ENCODE results near the gene PCYOX1L.

The PCYOX1L gene

DNA sequence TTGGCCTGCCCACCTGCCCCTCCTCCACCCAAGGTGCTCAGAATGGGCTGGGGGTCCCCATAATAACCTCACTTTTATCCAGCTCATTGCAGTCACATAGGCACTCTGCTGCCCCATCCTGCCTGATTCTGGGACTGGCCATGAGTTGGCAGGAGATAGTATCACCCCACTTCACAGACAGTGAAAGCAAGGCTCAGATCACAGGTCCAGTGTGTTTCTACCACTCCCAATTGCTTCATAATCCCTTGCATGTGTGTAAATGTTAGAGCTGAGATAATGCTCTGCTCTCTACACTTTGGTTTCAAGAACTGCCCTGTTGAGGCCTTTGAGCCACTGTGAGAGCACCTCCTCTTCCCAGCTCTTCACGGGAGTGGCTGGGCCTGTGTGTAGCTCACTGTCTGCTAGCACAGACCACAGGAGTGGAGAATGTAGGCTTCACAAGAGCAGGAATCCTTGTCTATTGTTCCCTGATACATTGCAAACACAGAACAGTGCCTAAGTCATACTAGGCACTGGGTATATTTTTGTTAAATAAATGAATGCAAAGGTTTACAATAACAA is 8.4 kb downstream of the PCYOX1L start:
- DNase-seq: no peak
- Histone ChIP-seq H3K27me3 (replicated peaks) (no peaks in the 10 kb centered on the region), H3K4me3 (ENCODE audit: low read depth, low read length) (no peak overlapping the region), H3K36me3 (replicated peaks) (no peaks in the 10 kb centered on the region), H3K27ac (no peak overlapping the region)
- TF ChIP-seq, protein P1, sequence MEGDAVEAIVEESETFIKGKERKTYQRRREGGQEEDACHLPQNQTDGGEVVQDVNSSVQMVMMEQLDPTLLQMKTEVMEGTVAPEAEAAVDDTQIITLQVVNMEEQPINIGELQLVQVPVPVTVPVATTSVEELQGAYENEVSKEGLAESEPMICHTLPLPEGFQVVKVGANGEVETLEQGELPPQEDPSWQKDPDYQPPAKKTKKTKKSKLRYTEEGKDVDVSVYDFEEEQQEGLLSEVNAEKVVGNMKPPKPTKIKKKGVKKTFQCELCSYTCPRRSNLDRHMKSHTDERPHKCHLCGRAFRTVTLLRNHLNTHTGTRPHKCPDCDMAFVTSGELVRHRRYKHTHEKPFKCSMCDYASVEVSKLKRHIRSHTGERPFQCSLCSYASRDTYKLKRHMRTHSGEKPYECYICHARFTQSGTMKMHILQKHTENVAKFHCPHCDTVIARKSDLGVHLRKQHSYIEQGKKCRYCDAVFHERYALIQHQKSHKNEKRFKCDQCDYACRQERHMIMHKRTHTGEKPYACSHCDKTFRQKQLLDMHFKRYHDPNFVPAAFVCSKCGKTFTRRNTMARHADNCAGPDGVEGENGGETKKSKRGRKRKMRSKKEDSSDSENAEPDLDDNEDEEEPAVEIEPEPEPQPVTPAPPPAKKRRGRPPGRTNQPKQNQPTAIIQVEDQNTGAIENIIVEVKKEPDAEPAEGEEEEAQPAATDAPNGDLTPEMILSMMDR (IDR thresholded peaks at IDR 0.05; ENCODE audit: low read depth, low read length, missing control alignments): no peak
- in situ Hi-C loops (cut with HindIII; ENCODE audit: low pct_ligation_motif_present, low sequenced_read_pairs): no loop called here

DNA sequence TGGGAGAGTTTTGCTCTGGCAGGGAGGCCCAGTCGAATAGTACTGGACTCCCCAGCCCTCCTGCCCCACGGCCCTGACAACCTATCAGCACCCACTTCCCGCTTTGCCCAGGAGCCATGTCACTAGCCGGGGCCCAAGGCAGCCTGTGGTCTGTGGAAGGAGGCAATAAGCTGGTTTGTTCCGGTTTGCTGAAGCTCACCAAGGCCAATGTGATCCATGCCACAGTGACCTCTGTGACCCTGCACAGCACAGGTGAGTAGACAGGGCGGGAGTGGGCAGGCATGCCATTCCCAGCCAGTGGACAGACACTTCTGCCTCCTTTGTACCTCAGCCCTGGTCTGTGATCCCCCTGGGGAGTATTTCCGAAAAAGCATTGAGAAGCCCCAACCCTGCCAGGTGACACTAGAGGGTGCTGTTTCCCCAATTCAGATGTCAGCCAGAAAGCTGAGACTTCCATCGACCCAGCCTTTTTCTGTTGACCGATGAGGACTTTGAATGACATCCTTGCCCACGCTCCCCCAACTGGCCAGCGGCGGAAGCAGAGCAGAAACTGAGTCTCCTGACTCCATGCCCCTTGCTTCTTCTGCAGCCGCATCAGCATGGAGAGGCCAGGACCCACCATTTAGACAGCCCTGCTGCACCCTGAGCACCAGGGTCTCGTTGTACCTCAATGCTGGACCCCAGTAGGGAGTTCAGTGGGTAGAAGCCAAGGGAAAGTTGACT is 9.6 kb downstream of the PCYOX1L start:
- Histone ChIP-seq H3K4me3 (ENCODE audit: low read depth, low read length) (no peak overlapping the region), H3K36me3 (replicated peaks) (no peaks in the 10 kb centered on the region), H3K27ac (no peak overlapping the region), H3K27me3 (replicated peaks) (no peaks in the 10 kb centered on the region)
- peak; percentile 78 for DNase-seq
- in situ Hi-C loops (cut with HindIII; ENCODE audit: low pct_ligation_motif_present, low sequenced_read_pairs): no loop called here
- TF ChIP-seq, protein P1 (IDR thresholded peaks at IDR 0.05; ENCODE audit: low read depth, low read length, missing control alignments): peak; percentile 92

DNA sequence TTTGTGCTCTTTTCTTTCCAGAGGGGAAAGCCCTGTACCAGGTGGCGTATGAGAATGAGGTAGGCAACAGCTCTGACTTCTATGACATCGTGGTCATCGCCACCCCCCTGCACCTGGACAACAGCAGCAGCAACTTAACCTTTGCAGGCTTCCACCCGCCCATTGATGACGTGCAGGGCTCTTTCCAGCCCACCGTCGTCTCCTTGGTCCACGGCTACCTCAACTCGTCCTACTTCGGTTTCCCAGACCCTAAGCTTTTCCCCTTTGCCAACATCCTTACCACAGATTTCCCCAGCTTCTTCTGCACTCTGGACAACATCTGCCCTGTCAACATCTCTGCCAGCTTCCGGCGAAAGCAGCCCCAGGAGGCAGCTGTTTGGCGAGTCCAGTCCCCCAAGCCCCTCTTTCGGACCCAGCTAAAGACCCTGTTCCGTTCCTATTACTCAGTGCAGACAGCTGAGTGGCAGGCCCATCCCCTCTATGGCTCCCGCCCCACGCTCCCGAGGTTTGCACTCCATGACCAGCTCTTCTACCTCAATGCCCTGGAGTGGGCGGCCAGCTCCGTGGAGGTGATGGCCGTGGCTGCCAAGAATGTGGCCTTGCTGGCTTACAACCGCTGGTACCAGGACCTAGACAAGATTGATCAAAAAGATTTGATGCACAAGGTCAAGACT is 10.3 kb downstream of the PCYOX1L start:
- TF ChIP-seq, protein P1 (IDR thresholded peaks at IDR 0.05; ENCODE audit: low read depth, low read length, missing control alignments): no peak
- Histone ChIP-seq H3K4me3 (ENCODE audit: low read depth, low read length) (no peak overlapping the region), H3K27me3 (replicated peaks) (no peaks in the 10 kb centered on the region), H3K27ac (no peak overlapping the region), H3K36me3 (replicated peaks) (no peaks in the 10 kb centered on the region)
- in situ Hi-C loops (cut with HindIII; ENCODE audit: low pct_ligation_motif_present, low sequenced_read_pairs): no loop called here
- no peak for DNase-seq

DNA sequence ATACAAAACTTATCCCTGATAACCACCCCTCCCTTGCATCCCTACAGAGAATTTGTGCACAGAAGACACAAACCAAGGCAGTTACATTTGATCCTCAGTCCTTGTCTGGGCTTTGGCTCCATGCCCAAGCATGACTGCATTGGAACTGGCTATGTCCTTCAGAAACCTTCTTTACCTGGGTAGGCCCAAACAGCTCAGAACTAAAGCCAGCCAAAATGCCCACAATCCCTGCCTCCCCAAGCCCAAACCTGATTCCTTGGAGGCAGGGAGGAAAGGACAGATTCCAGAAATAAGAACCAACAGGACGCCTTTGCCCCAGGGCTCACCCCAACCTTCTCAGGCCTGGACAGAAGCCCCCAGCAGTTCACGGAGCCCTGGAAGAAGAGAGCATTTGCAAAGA is 13.0 kb downstream of the PCYOX1L start:
- DNase-seq: no peak
- in situ Hi-C loops (cut with HindIII; ENCODE audit: low pct_ligation_motif_present, low sequenced_read_pairs): no loop called here
- TF ChIP-seq, protein P1 (IDR thresholded peaks at IDR 0.05; ENCODE audit: low read depth, low read length, missing control alignments): no peak
- Histone ChIP-seq H3K4me3 (ENCODE audit: low read depth, low read length) (no peak overlapping the region), H3K27me3 (replicated peaks) (no peaks in the 10 kb centered on the region), H3K27ac (no peak overlapping the region), H3K36me3 (replicated peaks) (no peaks in the 10 kb centered on the region)

- DNase-seq: peak; percentile 41
Measured at GRCh38 chr5:149371296-149371962, 13.6 kb downstream of the PCYOX1L start.

More at GRCh38 chr5:149371296-149371962, 13.6 kb downstream of the PCYOX1L start:
- TF ChIP-seq, protein P1 (IDR thresholded peaks at IDR 0.05; ENCODE audit: low read depth, low read length, missing control alignments): peak; percentile 91
- no peak overlapping the region for H3K27ac ChIP-seq
- H3K27me3 ChIP-seq (replicated peaks): no peaks in the 10 kb centered on the region
- in situ Hi-C loops (cut with HindIII; ENCODE audit: low pct_ligation_motif_present, low sequenced_read_pairs): no loop called here
- H3K4me3 ChIP-seq (ENCODE audit: low read depth, low read length): no peak overlapping the region
- no peaks in the 10 kb centered on the region for H3K36me3 ChIP-seq (replicated peaks)
